Measurements from ENCODE around the gene HOXB4. TPM values are rescaled to one million over a fixed set of nuclear protein-coding genes. Genes with fewer than 3 reads are reported as not detected.

HOXB4 gene
- total RNA-seq, 2 experiments from 2014 or later = 7.4 to 8.9 TPM

- intact Hi-C loops (cut with micrococcal nuclease; ENCODE audit: unreplicated experiment) = loop anchor here (10.0 kb wide), 1 partner anchor 332 kb away; no protein-coding TSS in a partner anchor
- ChIA-PET CTCF (ENCODE audit: unreplicated experiment) (no interaction called here), POLR2A (no interaction called here)
- no peaks in the 10 kb centered on the region for H3K79me2 ChIP-seq (ENCODE audit: insufficient read depth, low read depth, low read length)
- BruUV-seq (replicated peaks) = no TSS peak
- H4K20me1 ChIP-seq (ENCODE audit: insufficient read depth, low read length) = no peaks in the 10 kb centered on the region
- H3K9me2 ChIP-seq (ENCODE audit: insufficient read depth, low read length) = no peaks in the 10 kb centered on the region
- H3K4me1 ChIP-seq (ENCODE audit: insufficient read depth, low read length, poor library complexity, severe bottlenecking) = peaks cover 6% of the 10 kb centered on the region
- peak overlapping the region; percentile 60 for H3K4me2 ChIP-seq (ENCODE audit: low read length)
- no peak overlapping the region for H3K27ac ChIP-seq (ENCODE audit: low read depth, low read length, poor library complexity, severe bottlenecking)
- no peak for DNase-seq (ENCODE audit: low spot score)
- H3K4me3 ChIP-seq (ENCODE audit: low read depth, low read length, poor library complexity, severe bottlenecking) = peak overlapping the region; percentile 57
- peak overlapping the region; percentile 40 for H2AFZ ChIP-seq (ENCODE audit: low read length)
- H3K36me3 ChIP-seq (ENCODE audit: insufficient read depth, low read length) = no peaks in the 10 kb centered on the region
- H3K9me3 ChIP-seq (ENCODE audit: low read length) = no peaks in the 10 kb centered on the region
- TF ChIP-seq CTCF (conservative IDR thresholded peaks at IDR 0.05; ENCODE audit: low read length) (no peak), EZH2phosphoT487 (IDR thresholded peaks at IDR 0.05; ENCODE audit: borderline replicate concordance, low read depth, low read length) (no peak)
Measured at GRCh38 chr17:48596735-48597527, 18.8 kb upstream of the HOXB4 start.

GRCh38 chr17:48596000-48596734 lies 18.0 kb upstream of the HOXB4 start:
- H3K79me2 ChIP-seq (ENCODE audit: insufficient read depth, low read depth, low read length) = no peaks in the 10 kb centered on the region

More at GRCh38 chr17:48596000-48596734, 18.0 kb upstream of the HOXB4 start:
- no peaks in the 10 kb centered on the region for H3K9me3 ChIP-seq (ENCODE audit: low read length)
- H3K4me2 ChIP-seq (ENCODE audit: low read length) = no peak overlapping the region
- BruUV-seq (replicated peaks) = no TSS peak
- H3K36me3 ChIP-seq (ENCODE audit: insufficient read depth, low read length) = no peaks in the 10 kb centered on the region
- no peaks in the 10 kb centered on the region for H3K9me2 ChIP-seq (ENCODE audit: insufficient read depth, low read length)
- no peak overlapping the region for H2AFZ ChIP-seq (ENCODE audit: low read length)
- no peaks in the 10 kb centered on the region for H4K20me1 ChIP-seq (ENCODE audit: insufficient read depth, low read length)
- TF ChIP-seq CTCF (conservative IDR thresholded peaks at IDR 0.05; ENCODE audit: low read length) (no peak), EZH2phosphoT487 (IDR thresholded peaks at IDR 0.05; ENCODE audit: borderline replicate concordance, low read depth, low read length) (no peak)
- CTCF ChIA-PET (ENCODE audit: unreplicated experiment) = no interaction called here
- H3K27ac ChIP-seq (ENCODE audit: low read depth, low read length, poor library complexity, severe bottlenecking) = no peak overlapping the region
- POLR2A ChIA-PET = no interaction called here
- no peak overlapping the region for H3K4me3 ChIP-seq (ENCODE audit: low read depth, low read length, poor library complexity, severe bottlenecking)
- H3K4me1 ChIP-seq (ENCODE audit: insufficient read depth, low read length, poor library complexity, severe bottlenecking) = peaks cover 6% of the 10 kb centered on the region
- no peak for DNase-seq (ENCODE audit: low spot score)
- intact Hi-C loops (cut with micrococcal nuclease; ENCODE audit: unreplicated experiment) = loop anchor here (10.0 kb wide), 1 partner anchor 331 kb away; no protein-coding TSS in a partner anchor

All from OCI-LY7 (cell line).